Measurements from ENCODE around the gene SERPIND1.

- TF ChIP-seq TAF1 (IDR thresholded peaks at IDR 0.05; ENCODE audit: borderline replicate concordance, insufficient read depth, low read length) (no peak), REST (IDR thresholded peaks at IDR 0.05; ENCODE audit: insufficient read depth in 1 of 2, low read depth in 2 of 2, low read length in 2 of 2) (no peak), POLR2AphosphoS5 (IDR thresholded peaks at IDR 0.05; ENCODE audit: low read depth, low read length) (no peak), SIN3A (IDR thresholded peaks at IDR 0.05; ENCODE audit: borderline replicate concordance, insufficient read depth, low read length) (no peak), FOXP2 (optimal IDR thresholded peaks at IDR 0.05; ENCODE audit: borderline replicate concordance, extremely low read depth, extremely low read length, insufficient read depth) (no peak)
Observed at GRCh38 chr22:20758688-20759087, 15.2 kb upstream of the SERPIND1 start.

Measured in PFSK-1 (cell line).